ENCODE measurements around the gene PRRT1.

GRCh38 chr6:32129297-32130088 lies 22.2 kb downstream of the PRRT1 start:
- TF ChIP-seq CTCF (IDR thresholded peaks at IDR 0.05) (no peak), POLR2A (IDR thresholded peaks at IDR 0.05) (no peak)
